Activated T-cell treated with anti-CD3 and anti-CD28 coated beads, Interleukin-2, amount 50 U/mL, for 24 hours (primary cell): ENCODE data around the gene ZG16.

Experiments used
- DNase-seq: peaks from one replicate; pipeline ENCODE4 v3.0.0-alpha.2; 2020
- H3K27ac Mint-ChIP-seq: 2 replicates; pipeline ENCODE4 v1.8.0; 2020; ENCODE audit warnings: mild to moderate bottlenecking, mixed read lengths
- H3K27me3 Mint-ChIP-seq: 2 replicates; pipeline ENCODE4 v1.8.0; 2020; ENCODE audit warnings: mixed read lengths
- H3K36me3 Mint-ChIP-seq: 2 replicates; pipeline ENCODE4 v1.8.0; 2020; ENCODE audit warnings: low read depth, mixed read lengths
- H3K4me1 Mint-ChIP-seq: 2 replicates; pipeline ENCODE4 v1.8.0; 2020; ENCODE audit warnings: low read depth, mixed read lengths
- H3K4me3 Mint-ChIP-seq: 2 replicates; pipeline ENCODE4 v1.8.0; 2020; ENCODE audit warnings: mild to moderate bottlenecking, moderate library complexity, mixed read lengths
- H3K9me3 Mint-ChIP-seq: 2 replicates; pipeline ENCODE4 v1.8.0; 2020; ENCODE audit warnings: mixed read lengths

ZG16 gene

DNA sequence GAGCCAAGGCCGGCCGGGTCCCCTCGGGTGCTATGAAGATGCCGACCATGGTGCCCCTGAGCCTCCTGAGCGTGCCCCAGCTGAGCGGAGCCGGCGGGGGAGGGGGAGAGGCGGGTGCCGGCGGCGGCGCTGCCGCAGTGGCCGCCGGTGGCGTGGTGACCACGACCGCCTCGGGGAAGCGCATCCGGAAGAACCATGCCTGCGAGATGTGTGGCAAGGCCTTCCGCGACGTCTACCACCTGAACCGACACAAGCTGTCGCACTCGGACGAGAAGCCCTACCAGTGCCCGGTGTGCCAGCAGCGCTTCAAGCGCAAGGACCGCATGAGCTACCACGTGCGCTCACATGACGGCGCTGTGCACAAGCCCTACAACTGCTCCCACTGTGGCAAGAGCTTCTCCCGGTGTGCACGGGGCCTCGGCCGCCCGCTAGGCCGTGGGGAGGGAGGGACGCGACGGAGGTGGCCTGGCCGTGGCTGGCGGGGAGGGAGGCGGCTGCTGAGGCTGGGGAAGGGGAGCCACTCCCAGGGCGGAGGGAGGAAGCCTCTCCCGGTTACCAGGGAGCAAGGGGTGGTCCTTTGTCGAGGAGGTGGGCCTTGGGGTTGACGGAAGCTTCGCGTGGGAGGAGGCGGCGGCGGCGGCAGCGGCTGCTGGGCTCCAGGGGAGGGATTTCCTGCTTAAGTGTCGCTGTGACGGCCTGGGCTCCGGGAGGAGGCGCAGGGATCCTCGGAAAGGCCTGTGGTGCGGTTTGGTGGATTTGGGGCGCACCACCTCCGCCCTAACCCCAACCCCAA, 29.6 kb downstream of the ZG16 start:
- Mint-ChIP-seq H3K9me3 (no peaks in the 10 kb centered on the region), H3K4me1 (peaks cover 58% of the 10 kb centered on the region), H3K27me3 (peaks cover 2% of the 10 kb centered on the region), H3K27ac (peak overlapping the region; percentile 99), H3K36me3 (peaks cover 64% of the 10 kb centered on the region), H3K4me3 (peak overlapping the region; percentile 98)
- DNase-seq = peak; percentile 93

DNA sequence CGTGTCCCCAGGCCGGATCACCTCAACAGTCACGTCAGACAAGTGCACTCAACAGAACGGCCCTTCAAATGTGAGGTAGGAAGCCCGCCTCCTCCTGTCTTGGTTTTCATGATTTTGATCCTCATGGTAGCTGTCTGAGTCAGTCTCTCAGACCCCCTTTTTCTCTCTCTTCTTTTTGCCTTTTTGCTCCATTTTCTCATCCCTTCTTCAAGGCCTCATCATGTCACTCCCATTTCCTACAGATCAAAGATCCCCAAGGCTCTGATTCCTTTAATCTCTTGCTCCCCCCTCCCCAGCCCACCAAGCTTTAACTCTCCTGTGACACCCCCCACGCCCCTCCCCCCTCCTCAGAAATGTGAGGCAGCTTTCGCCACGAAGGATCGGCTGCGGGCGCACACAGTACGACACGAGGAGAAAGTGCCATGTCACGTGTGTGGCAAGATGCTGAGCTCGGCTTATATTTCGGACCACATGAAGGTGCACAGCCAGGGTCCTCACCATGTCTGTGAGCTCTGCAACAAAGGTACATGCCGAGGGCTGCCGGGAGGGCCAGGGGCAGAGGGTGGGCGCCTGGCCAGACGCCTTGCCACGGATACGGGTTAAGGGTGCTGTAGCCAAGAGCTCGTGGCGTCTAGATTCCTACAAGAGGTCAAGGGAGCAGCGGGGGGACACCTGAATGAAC, 30.3 kb downstream of the ZG16 start:
- peak overlapping the region; percentile 99 for H3K27ac Mint-ChIP-seq
- peak; percentile 63 for DNase-seq
- H3K4me1 Mint-ChIP-seq = peaks cover 59% of the 10 kb centered on the region
- peak overlapping the region; percentile 98 for H3K4me3 Mint-ChIP-seq
- H3K9me3 Mint-ChIP-seq = no peaks in the 10 kb centered on the region
- peaks cover 56% of the 10 kb centered on the region for H3K36me3 Mint-ChIP-seq
- peaks cover 2% of the 10 kb centered on the region for H3K27me3 Mint-ChIP-seq

DNA sequence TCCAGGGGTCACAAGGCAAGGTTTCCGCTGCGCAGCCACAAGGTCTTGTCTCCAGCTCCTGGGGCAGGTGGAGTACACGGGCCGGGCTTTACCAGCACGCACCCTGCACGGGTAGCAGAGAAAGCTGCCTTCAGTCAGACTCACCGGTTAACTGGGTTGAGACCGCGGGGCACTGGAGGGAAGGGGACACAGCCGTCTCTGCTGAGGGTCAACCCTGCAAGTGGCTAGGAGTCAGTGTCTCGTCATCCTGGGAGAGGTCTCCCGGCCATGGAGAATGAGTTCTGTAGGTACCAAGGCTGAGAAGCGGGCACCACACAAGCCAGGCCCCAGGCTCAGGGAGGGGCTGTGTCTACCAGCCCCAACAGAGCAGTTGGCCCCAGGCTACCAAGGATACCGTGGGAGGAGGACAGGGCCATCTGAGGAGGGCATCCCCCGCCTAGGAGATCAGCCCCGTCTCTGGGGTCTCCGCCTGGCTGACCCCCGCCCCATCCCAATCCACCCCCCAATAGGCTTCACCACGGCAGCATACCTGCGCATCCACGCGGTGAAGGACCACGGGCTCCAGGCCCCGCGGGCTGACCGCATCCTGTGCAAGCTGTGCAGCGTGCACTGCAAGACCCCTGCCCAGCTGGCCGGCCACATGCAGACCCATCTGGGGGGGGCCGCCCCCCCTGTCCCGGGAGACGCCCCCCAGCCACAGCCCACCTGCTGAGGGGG, 31.1 kb downstream of the ZG16 start:
- no peaks in the 10 kb centered on the region for H3K9me3 Mint-ChIP-seq
- H3K4me3 Mint-ChIP-seq = peak overlapping the region; percentile 98
- no peak for DNase-seq
- H3K4me1 Mint-ChIP-seq = peaks cover 55% of the 10 kb centered on the region
- H3K27me3 Mint-ChIP-seq = peaks cover 2% of the 10 kb centered on the region
- peaks cover 48% of the 10 kb centered on the region for H3K36me3 Mint-ChIP-seq
- peak overlapping the region; percentile 99 for H3K27ac Mint-ChIP-seq

DNA sequence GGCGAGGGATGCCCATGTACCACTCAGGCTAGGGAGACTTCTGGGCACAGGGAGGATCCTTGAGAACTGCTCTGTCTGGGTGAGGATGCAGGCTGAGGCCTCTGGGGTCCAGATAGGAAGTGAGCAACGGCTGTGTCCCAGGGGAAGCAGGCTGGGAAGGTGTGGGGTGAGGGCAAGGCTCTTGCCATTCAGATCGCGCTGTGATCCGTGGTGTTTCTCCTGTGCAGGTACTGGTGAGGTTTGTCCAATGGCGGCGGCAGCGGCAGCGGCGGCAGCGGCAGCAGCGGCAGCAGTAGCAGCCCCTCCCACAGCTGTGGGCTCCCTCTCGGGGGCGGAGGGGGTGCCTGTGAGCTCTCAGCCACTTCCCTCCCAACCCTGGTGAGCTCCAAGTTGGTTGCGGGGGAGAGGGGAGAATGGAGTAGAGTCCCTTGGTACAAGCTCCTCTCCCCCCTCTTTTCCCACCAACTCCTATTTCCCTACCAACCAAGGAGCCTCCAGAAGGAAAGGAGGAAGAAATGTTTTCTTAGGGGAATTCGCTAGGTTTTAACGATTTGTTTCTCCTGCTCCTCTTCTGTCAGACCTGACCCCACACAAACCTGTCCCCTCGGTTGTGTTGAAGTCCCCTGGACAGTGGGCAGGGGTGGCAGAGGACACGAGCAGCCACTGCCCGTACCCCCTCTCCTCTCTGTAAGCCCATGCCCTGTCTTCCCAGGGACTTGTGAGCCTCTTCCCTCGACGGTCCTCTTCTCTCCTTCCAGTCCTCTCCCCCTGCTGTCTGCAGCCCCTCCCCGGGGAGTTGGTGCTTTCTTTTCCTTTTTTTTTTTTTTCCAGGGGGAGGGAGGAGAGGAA, 32.0 kb downstream of the ZG16 start:
- Mint-ChIP-seq H3K27me3 (peaks cover 2% of the 10 kb centered on the region), H3K4me3 (peak overlapping the region; percentile 85)
- peak; percentile 63 for DNase-seq

DNA sequence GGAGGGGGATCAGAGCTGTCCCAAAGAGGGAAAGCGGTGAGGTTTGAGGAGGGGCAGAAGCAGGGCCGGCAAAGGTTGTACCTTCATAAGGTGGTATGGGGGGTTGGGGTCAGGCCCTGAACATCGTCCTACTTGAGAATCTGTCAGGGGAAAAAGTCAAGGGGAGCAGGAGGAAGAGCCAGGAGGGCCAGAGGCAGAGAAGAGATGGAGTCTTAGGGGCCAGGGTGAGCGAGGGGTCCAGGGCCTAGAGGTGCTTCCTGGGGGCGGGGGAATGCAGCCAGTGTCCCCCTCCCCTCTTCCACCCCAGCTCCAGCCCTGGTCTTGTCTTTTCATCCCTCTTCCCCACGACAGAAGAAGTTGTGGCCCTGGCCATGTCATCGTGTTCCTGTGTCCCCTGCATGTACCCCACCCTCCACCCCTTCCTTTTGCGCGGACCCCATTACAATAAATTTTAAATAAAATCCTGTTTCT, 32.7 kb downstream of the ZG16 start:
- H3K4me3 Mint-ChIP-seq = peak overlapping the region; percentile 85
- no peaks in the 10 kb centered on the region for H3K9me3 Mint-ChIP-seq
- H3K27ac Mint-ChIP-seq = peak overlapping the region; percentile 91
- H3K27me3 Mint-ChIP-seq = peaks cover 2% of the 10 kb centered on the region
- H3K4me1 Mint-ChIP-seq = peaks cover 60% of the 10 kb centered on the region
- DNase-seq = no peak
- H3K36me3 Mint-ChIP-seq = peaks cover 38% of the 10 kb centered on the region

More for the DNA sequence above, 32.0 kb downstream of the ZG16 start:
- Mint-ChIP-seq H3K9me3 (no peaks in the 10 kb centered on the region), H3K4me1 (peaks cover 57% of the 10 kb centered on the region), H3K27ac (peak overlapping the region; percentile 91), H3K36me3 (peaks cover 41% of the 10 kb centered on the region)

DNA sequence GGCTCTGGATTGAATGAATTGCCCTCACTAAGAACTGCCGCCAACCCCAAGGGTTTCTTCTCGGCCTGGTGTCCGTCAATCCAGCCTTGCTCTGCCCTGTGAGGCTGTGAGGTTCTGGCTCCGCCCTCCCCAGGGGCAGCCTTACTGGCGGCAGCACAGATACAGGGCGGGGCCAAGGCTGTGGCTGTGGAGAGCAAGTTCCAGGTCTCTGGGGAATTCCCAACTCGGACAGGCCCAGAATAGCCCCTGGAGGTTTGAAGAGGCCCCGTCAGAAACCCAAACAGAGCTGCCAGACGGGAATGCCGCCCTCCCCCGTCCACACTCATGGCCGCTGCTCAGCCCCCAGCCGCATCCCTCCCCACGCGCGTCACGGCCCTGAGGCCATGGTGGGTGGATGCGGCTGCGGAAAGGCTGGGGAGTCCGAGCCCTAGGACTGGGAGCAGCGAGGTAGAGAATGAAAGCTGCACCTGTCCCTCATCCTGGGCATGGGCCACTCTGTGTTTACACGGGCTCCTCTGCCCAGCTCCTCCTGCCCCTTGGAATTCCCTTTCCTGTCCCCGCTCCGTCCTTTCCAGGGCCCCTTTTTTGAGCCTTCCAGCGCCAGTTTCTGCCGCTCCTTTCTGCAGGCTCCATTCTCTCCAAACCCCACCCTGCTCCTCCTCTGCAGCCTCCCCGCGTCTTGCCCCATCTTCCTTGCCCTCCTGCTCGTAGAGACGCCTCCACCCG, 33.3 kb downstream of the ZG16 start:
- H3K27ac Mint-ChIP-seq = peak overlapping the region; percentile 91
- peak overlapping the region; percentile 85 for H3K4me3 Mint-ChIP-seq
- peaks cover 41% of the 10 kb centered on the region for H3K36me3 Mint-ChIP-seq
- peak; percentile 84 for DNase-seq
- H3K4me1 Mint-ChIP-seq = peaks cover 61% of the 10 kb centered on the region
- no peaks in the 10 kb centered on the region for H3K9me3 Mint-ChIP-seq
- H3K27me3 Mint-ChIP-seq = peaks cover 2% of the 10 kb centered on the region

DNA sequence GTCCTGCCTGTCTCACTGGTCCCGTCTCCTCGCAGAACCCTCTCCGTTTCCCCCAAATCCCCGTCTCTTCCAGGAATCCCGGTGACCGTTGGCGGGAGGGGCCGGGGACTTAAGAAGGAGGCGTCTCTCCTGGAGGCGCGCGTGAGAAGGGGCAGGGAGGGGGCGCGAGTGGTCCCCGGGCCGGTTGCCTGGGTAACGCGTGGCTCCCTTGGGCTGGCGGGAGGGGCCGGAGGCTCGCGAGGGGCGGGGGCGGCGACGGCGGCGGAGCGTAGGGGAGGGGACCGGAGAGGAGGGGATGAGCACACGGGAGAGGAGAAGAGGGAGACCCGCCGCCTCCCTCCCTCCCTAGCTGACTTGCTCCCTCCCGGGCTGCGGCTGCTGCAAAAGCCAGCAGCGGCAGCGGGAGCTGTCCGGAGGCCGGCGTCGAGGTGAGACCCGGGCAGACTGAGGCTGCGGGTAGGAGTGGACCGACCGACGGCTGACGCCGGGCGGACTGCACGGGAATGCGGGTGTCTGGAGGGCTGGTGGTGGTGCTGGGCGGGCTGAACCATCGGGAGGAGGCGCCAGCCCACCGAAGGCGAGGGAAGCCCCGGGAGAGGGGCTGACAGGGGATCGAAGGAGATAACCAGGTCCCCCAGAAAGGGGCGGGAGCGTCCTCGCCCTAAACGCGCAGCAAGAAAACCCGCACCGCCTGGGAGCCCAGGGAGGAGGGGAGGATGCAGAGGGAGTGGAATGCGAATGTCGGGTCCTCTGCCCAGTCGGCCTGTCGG, 34.0 kb downstream of the ZG16 start, which contains the start of gene PRRT2:
Gene PRRT2, plus strand, starts transcription at position 298 of the 770 bp plus-strand sequence. CDS start 862 bp downstream, outside the sequence.
- no peaks in the 10 kb centered on the region for H3K9me3 Mint-ChIP-seq
- H3K27ac Mint-ChIP-seq = peak within 1 kb of the TSS; percentile 91
- peak; percentile 73 for DNase-seq
- H3K4me3 Mint-ChIP-seq = peak within 1 kb of the TSS; percentile 85
- H3K36me3 Mint-ChIP-seq = peaks cover 49% of the 10 kb centered on the region
- peaks cover 2% of the 10 kb centered on the region for H3K27me3 Mint-ChIP-seq
- H3K4me1 Mint-ChIP-seq = peaks cover 64% of the 10 kb centered on the region

DNA sequence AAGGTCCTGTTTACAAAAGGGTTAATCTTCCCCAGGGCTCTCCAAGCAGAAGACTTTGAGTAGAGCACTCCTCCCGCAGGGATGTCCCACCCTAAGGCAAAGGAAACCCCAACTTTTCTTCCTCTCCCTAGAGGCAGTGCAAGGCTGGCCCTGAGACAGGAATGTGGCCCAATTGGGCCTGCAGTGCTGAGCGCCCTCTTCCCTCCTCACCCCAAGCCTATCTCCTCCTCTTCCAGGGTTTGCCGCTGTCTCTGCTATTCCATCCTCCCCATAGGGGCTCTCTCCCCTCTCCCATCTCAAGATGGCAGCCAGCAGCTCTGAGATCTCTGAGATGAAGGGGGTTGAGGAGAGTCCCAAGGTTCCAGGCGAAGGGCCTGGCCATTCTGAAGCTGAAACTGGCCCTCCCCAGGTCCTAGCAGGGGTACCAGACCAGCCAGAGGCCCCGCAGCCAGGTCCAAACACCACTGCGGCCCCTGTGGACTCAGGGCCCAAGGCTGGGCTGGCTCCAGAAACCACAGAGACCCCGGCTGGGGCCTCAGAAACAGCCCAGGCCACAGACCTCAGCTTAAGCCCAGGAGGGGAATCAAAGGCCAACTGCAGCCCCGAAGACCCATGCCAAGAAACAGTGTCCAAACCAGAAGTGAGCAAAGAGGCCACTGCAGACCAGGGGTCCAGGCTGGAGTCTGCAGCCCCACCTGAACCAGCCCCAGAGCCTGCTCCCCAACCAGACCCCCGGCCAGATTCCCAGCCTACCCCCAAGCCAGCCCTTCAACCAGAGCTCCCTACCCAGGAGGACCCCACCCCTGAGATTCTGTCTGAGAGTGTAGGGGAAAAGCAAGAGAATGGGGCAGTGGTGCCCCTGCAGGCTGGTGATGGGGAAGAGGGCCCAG, 34.9 kb downstream of the ZG16 start:
- Mint-ChIP-seq H3K9me3 (no peaks in the 10 kb centered on the region), H3K27me3 (peaks cover 2% of the 10 kb centered on the region), H3K27ac (peak overlapping the region; percentile 47), H3K4me3 (peak overlapping the region; percentile 85), H3K36me3 (peaks cover 45% of the 10 kb centered on the region), H3K4me1 (peaks cover 67% of the 10 kb centered on the region)
- DNase-seq = no peak

DNA sequence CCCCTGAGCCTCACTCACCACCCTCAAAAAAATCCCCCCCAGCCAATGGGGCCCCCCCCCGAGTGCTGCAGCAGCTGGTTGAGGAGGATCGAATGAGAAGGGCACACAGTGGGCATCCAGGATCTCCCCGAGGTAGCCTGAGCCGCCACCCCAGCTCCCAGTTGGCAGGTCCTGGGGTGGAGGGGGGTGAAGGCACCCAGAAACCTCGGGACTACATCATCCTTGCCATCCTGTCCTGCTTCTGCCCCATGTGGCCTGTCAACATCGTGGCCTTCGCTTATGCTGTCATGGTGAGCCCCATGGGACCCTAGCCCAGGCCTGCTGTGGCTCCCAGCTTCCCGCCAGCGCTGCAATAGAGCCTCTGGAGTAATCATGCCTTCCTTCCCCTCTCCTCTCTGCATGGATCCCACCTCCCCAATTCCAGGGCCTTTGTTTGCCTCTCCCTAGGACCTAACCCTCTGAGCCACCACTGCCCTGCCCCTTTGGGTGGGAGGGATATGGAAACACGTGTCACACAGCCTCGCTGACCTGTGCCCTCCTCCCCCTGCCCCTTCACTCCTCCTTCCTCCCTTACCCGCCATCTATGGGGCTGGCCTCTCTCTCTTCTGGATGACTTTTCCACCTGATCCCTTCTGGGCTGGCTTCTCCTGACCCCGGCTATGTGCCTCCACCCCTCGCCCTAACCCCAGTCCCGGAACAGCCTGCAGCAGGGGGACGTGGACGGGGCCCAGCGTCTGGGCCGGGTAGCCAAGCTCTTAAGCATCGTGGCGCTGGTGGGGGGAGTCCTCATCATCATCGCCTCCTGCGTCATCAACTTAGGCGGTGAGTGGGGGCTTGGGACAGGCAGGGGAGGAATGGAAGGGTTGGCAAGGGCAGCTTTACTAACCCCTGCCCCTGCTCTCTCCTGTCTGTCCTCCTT, 35.8 kb downstream of the ZG16 start:
- H3K4me1 Mint-ChIP-seq = peaks cover 68% of the 10 kb centered on the region
- no peak for DNase-seq
- peaks cover 45% of the 10 kb centered on the region for H3K36me3 Mint-ChIP-seq
- peak overlapping the region; percentile 97 for H3K27ac Mint-ChIP-seq
- peaks cover 2% of the 10 kb centered on the region for H3K27me3 Mint-ChIP-seq
- no peaks in the 10 kb centered on the region for H3K9me3 Mint-ChIP-seq
- H3K4me3 Mint-ChIP-seq = no peak overlapping the region

DNA sequence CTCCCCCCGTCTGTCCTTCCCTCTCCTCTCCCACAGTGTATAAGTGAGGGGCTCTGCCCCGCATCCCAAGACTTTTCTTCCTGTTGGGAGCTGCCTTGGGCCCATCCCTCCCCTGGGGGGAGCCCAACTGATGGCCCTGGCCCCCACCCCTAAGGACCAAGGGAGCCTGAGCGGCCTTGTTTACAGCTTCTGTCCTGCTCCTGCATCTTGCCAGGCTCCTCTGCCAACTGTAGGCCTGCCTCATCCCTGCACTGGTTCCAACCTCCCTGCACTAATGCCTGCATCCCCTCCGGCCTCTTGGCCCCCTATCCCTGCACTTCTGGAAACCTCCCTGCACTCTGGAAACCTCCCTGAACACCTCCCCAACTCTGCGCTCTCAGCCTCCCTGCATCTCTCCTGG, 36.5 kb downstream of the ZG16 start:
- Mint-ChIP-seq H3K9me3 (no peaks in the 10 kb centered on the region), H3K27ac (peak overlapping the region; percentile 97), H3K36me3 (peaks cover 46% of the 10 kb centered on the region), H3K4me3 (peak overlapping the region; percentile 99), H3K4me1 (peaks cover 72% of the 10 kb centered on the region), H3K27me3 (peaks cover 2% of the 10 kb centered on the region)
- DNase-seq = no peak

DNA sequence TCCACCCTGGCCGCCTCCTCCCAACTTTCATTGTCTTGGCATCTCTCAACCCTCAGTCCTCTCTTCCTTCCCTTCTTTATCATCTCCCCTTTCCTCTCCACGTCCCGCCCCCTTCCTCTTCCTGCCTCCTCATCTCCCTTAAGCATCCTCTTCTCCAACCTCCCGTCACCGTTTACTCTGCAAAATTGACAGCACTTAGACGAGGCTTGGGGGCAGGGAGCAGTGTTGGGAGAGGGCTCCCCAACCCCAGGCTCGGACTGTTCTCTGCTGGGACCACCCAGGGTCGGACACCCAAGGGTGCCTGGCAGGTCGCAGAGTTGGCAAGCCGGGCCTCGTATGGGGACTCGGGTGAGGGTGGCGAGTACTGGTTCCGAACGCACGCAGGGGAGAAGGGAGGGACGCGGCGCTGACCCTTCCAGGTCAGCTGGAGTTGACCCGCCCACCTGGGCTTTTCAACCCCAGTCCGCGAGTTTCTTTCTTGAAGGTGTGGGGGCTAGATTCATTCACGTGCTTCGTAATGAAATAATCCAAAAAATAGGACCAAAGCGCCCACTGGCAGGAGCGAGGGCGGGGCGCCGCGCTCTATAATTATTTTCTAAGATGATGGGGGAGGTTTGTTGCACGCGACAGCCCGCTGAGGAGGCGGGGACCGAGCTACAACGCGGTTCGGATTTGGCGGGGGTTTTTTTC, 37.1 kb downstream of the ZG16 start:
- no peaks in the 10 kb centered on the region for H3K9me3 Mint-ChIP-seq
- H3K27ac Mint-ChIP-seq = peak overlapping the region; percentile 97
- peak; percentile 71 for DNase-seq
- peaks cover 46% of the 10 kb centered on the region for H3K36me3 Mint-ChIP-seq
- H3K4me3 Mint-ChIP-seq = peak overlapping the region; percentile 99
- H3K4me1 Mint-ChIP-seq = peaks cover 72% of the 10 kb centered on the region
- H3K27me3 Mint-ChIP-seq = peaks cover 2% of the 10 kb centered on the region
